Caco-2 (cell line): ENCODE results near the gene SELENBP1. TPM values are rescaled to one million over a fixed set of nuclear protein-coding genes. Genes with fewer than 3 reads are reported as not detected.

Experiments
- BruUV-seq: library from RNA; stranded (reverse); fragments of 400-500 nt; replicated peaks from 2 replicates; lab custom pipeline; 2021; lab: Mats Ljungman, UMichigan
- CTCF ChIA-PET: fragments of 300-600 bp; sonication (Branson Sonifier 250); formaldehyde crosslinking; loops from one replicate; lab custom pipeline; 2022; ENCODE audit warnings: antibody characterized with exemption; lab: Charles Lee
- POLR2A ChIA-PET: fragments of 300-600 bp; sonication (Branson Sonifier 250); formaldehyde crosslinking; loops from one replicate; lab custom pipeline; 2022; ENCODE audit warnings: antibody characterized with exemption; lab: Charles Lee
- DNase-seq, 2 experiments: peaks; one replicate each; pipeline versions ENCODE4 v3.0.0 to v3.0.0-alpha.2; 2020 to 2022
- H3K27me3 ChIP-seq: replicated peaks from 2 replicates; pipeline ENCODE4 v1.6.0; 2011; ENCODE audit warnings: low read length; ENCODE audit not compliant: control insufficient read depth, insufficient read depth
- H3K36me3 ChIP-seq: 2 replicates; pipeline ENCODE4 v1.5.1; 2011; ENCODE audit warnings: low read length; ENCODE audit not compliant: control insufficient read depth, insufficient read depth
- H3K4me1 ChIP-seq: fragments of 250-450 bp; sonication (Bioruptor Pico); 2 replicates; pipeline ENCODE4 v1.5.1; 2020; ENCODE audit warnings: mild to moderate bottlenecking
- H3K4me3 ChIP-seq: 2 replicates; pipeline ENCODE4 v1.5.1; 2011; ENCODE audit warnings: low read depth, mild to moderate bottlenecking, control low read depth, low read length
- H3K9me3 ChIP-seq: fragments of 250-450 bp; sonication (Bioruptor Pico); 2 replicates; pipeline ENCODE4 v1.5.1; 2020; ENCODE audit warnings: mild to moderate bottlenecking, moderate library complexity
- H3K27ac Mint-ChIP-seq: one replicate; pipeline ENCODE4 v1.8.0; 2022; ENCODE audit warnings: mixed read lengths; ENCODE audit not compliant: unreplicated experiment
- H3K27me3 Mint-ChIP-seq: one replicate; pipeline ENCODE4 v1.8.0; 2022; ENCODE audit warnings: mixed read lengths; ENCODE audit not compliant: insufficient read depth, unreplicated experiment
- H3K36me3 Mint-ChIP-seq: one replicate; pipeline ENCODE4 v1.8.0; 2022; ENCODE audit warnings: mild to moderate bottlenecking, mixed read lengths; ENCODE audit not compliant: insufficient read depth, unreplicated experiment
- H3K4me1 Mint-ChIP-seq: one replicate; pipeline ENCODE4 v1.8.0; 2022; ENCODE audit warnings: low read depth, mixed read lengths; ENCODE audit not compliant: unreplicated experiment
- H3K4me3 Mint-ChIP-seq: one replicate; pipeline ENCODE4 v1.8.0; 2022; ENCODE audit warnings: mild to moderate bottlenecking, moderate library complexity, mixed read lengths; ENCODE audit not compliant: unreplicated experiment
- H3K9me3 Mint-ChIP-seq: one replicate; pipeline ENCODE4 v1.8.0; 2022; ENCODE audit warnings: mixed read lengths; ENCODE audit not compliant: unreplicated experiment
- CTCF ChIP-seq, 2 experiments: fragments of 200-600 bp in 1 of 2; IDR thresholded peaks; 1 replicate in 1 of 2; 2 replicates in 1 of 2; pipeline versions ENCODE4 v1.5.1 to v1.8.0; 2011 to 2022; ENCODE audit warnings: antibody characterized with exemption in 1 of 2, control low read depth in 1 of 2, inconsistent platforms in 1 of 2, low read depth in 1 of 2, low read length in 1 of 2, mild to moderate bottlenecking in 1 of 2, moderate library complexity in 1 of 2; ENCODE audit not compliant: insufficient read depth in 1 of 2, severe bottlenecking in 1 of 2, unreplicated experiment in 1 of 2
- intact Hi-C: fragments of 100-400 bp; cut with micrococcal nuclease; formaldehyde crosslinking; loops from one replicate; pipeline ENCODE4 v1.10.0; 2022; ENCODE audit not compliant: unreplicated experiment
- total RNA-seq: library from RNA; stranded (reverse); gene quantifications from 2 replicates; pipeline ENCODE4 v1.2.3, GENCODE V29; 2022

The SELENBP1 gene
- total RNA-seq, 1 experiment from 2014 or later, result 18.5 TPM

GRCh38 chr1:151416231-151416630 is 43.7 kb upstream of the SELENBP1 start:
- Mint-ChIP-seq H3K36me3 (peaks cover 70% of the 10 kb centered on the region), H3K9me3 (no peaks in the 10 kb centered on the region), H3K4me1 (no peaks in the 10 kb centered on the region), H3K27me3 (no peaks in the 10 kb centered on the region), H3K27ac (no peak overlapping the region), H3K4me3 (no peak overlapping the region)
- Histone ChIP-seq H3K9me3 (no peaks in the 10 kb centered on the region), H3K36me3 (no peaks in the 10 kb centered on the region; the same call in 1 of the 2 replicates), H3K4me3 (no peak overlapping the region), H3K27me3 (no peaks in the 10 kb centered on the region), H3K4me1 (peaks cover 5% of the 10 kb centered on the region)
- no TSS peak for BruUV-seq
- POLR2A ChIA-PET, result interaction anchor here (0.6 kb wide), 1 partner anchor 858 kb away, joined by 3 read pairs; no protein-coding TSS in a partner anchor
- TF ChIP-seq CTCF (IDR thresholded peaks at IDR 0.05; ENCODE audit: insufficient read depth in 1 of 2, low read depth in 1 of 2, low read length in 1 of 2, severe bottlenecking in 1 of 2, unreplicated experiment in 1 of 2), result no peak
- DNase-seq, result peak; percentile 51 to 55
- CTCF ChIA-PET, result interaction anchor here (0.6 kb wide), 2 partner anchors 115 to 770 kb away, joined by 3 to 4 read pairs; no protein-coding TSS in a partner anchor
- intact Hi-C loops, result no loop called here

- TF ChIP-seq CTCF (IDR thresholded peaks at IDR 0.05; ENCODE audit: insufficient read depth in 1 of 2, low read depth in 1 of 2, low read length in 1 of 2, severe bottlenecking in 1 of 2, unreplicated experiment in 1 of 2), result no peak
- no peaks in the 10 kb centered on the region for H3K9me3 Mint-ChIP-seq
- H3K4me3 Mint-ChIP-seq, result no peak overlapping the region
- peaks cover 64% of the 10 kb centered on the region for H3K36me3 Mint-ChIP-seq
- Histone ChIP-seq H3K4me3 (no peak overlapping the region), H3K27me3 (no peaks in the 10 kb centered on the region), H3K36me3 (peaks cover 2% of the 10 kb centered on the region; the same call in 1 of the 2 replicates), H3K9me3 (no peaks in the 10 kb centered on the region), H3K4me1 (peaks cover 5% of the 10 kb centered on the region)
- H3K27me3 Mint-ChIP-seq, result no peaks in the 10 kb centered on the region
- no TSS peak for BruUV-seq
- no peak overlapping the region for H3K27ac Mint-ChIP-seq
- ChIA-PET CTCF (no interaction called here), POLR2A (no interaction called here)
- no peak for DNase-seq
- intact Hi-C loops, result no loop called here
- H3K4me1 Mint-ChIP-seq, result no peaks in the 10 kb centered on the region
These were observed 39.4 kb upstream of the SELENBP1 start for GRCh38 chr1:151411884-151412283.

GRCh38 chr1:151408891-151409290 is 36.4 kb upstream of the SELENBP1 start:
- no peak for DNase-seq
- no TSS peak for BruUV-seq
- Mint-ChIP-seq H3K27me3 (no peaks in the 10 kb centered on the region), H3K4me1 (no peaks in the 10 kb centered on the region), H3K4me3 (no peak overlapping the region), H3K36me3 (peaks cover 72% of the 10 kb centered on the region), H3K9me3 (no peaks in the 10 kb centered on the region), H3K27ac (no peak overlapping the region)
- Histone ChIP-seq H3K9me3 (no peaks in the 10 kb centered on the region), H3K36me3 (peaks cover 5% of the 10 kb centered on the region), H3K4me1 (no peaks in the 10 kb centered on the region), H3K27me3 (no peaks in the 10 kb centered on the region), H3K4me3 (no peak overlapping the region)
- CTCF ChIA-PET, result no interaction called here
- intact Hi-C loops, result loop anchor here (10.0 kb wide), 1 partner anchor 104 kb away; no protein-coding TSS in a partner anchor
- POLR2A ChIA-PET, result no interaction called here
- no peak for TF ChIP-seq CTCF (IDR thresholded peaks at IDR 0.05; ENCODE audit: insufficient read depth in 1 of 2, low read depth in 1 of 2, low read length in 1 of 2, severe bottlenecking in 1 of 2, unreplicated experiment in 1 of 2)
